GM18517 (cell line): ENCODE measurements around the gene PLPP2.

Source experiments
- ATAC-seq: cut with Tn5 transposase; IDR thresholded peaks from one replicate; pipeline ENCODE4 v1.9.1; 2021; ENCODE audit warnings: mild to moderate bottlenecking, moderate library complexity; ENCODE audit not compliant: unreplicated experiment

The PLPP2 gene

DNA sequence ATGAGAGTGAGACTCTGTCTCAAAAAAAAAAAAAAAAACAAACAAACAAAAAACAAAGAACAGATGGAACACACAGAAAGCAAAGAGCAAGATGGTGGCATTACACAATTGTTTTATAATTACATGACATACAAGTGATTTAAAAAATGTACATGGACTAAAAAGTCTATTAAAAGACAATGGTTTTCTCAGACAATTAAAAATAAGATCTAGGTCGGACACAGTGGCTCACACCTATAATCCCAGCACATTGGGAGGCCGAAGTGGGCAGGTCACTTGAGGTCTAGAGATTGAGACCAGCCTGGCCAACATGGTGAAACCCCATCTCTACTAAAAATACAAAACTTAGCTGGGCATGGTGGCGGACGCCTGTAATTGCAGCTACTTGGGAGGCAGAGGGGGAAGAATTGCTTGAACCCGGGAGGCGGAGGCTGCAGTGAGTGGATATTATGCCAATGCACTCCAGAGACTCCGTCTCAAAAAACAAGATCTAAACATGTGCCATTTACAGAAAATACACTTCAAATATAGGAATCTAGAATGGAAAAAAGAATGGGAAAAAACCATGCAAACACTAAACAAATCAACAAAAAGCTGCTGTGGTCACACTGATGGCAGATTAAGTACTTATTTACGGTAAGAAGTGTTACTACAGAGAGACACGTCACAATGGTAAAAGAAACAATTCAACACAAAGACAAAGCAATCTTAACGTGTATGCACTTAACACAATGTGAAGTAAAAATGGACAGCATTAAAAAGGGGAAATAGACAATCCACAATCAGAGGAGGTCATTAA, 26.7 kb upstream of the PLPP2 start:
- no peak for ATAC-seq

DNA sequence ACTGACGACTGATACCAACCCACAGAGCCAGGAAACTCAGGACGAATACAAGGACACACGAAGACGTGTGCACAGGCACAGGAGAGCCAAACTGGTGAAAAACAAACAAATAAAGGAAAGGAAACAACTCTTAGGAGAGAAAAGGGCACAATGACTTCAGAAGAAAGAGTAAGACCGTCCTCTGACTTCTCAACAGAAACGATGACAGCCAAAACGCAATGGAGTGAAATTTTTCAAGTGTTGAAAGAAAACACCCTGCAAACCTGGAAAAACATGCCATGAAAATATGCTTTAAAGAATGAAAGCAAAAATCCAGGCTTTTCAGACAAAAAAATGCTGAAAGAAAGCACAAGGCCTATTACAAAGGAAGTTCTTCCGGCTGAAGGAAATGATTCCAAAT, 24.6 kb upstream of the PLPP2 start:
- ATAC-seq, result no peak

DNA sequence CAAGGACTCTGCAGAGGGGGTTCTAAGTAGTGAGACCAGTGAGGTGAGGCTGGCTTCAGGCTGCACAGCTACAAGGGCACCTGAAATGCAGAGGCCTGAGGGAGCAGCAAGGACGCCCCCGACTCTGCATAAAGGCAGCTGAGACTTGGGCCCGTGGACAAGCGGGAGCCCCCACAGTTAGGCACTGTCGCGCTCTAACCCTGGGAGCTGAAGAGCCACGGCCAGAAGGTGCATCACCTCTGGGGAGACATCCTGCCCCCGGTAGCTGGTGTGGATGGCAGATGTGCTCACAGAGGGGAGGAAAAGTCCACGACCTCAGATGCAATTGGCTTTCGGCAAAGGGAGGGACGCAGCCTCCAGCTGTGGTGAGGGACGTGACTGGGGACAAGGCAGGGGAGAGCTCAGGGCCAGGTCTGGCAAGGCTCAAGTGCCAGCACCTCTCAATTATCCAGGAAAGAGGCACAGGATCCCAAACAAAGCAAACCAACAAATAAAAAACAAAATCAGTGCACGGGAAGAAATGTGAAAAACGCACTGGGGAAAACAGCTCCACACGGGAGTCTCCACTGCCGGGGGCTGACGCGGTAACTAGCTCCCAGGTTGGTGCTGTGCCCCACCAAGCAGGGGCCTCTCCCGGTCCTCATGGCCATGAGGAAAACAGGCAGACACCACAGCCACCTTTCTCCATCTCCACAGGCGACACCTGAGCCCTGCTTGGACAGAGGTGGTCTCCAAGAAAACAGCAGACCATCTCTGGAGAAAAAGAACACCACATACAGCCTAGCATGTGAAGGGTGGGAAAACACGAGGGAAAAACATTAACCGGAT, 23.0 kb upstream of the PLPP2 start:
- ATAC-seq, result no peak

DNA sequence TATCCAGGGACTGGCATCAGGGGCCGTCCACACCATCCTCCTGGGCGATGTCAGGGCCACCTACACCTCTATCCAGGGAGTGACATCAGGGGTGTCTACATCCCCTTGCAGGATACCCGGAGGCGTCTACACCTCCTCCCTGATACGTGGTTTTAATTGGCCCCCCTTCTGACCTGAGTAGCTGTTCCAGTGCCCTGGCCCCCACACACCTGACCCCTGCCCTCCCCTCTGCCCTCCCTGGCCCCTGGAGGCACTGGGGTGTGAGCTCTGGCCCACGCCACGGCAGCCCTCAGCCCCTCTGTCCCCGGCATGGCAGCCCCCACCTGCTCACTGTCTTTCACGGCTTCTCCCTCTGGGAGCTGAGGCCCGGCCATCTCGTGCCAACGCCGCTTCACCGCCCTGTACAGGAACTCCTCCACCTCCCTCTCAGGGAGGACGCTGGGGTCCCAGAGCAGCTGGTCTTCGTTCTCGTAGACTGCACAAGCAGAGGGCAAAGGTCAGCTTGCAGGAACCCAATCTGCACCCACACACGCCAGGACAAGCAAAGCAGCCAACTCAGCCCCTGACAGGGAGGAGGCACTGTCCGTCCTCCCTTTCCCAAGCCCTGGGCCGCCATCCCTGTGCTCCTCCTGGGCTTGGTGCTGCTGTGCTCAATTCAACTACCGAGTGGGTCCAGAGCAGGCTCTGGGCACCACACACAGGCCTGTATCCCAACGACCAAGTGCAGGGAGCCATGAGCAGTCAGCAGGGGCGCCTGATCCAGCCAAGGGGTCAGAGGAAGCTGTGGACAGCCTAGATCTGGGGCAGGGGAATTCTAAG, 22.2 kb upstream of the PLPP2 start:
- ATAC-seq, result no peak

DNA sequence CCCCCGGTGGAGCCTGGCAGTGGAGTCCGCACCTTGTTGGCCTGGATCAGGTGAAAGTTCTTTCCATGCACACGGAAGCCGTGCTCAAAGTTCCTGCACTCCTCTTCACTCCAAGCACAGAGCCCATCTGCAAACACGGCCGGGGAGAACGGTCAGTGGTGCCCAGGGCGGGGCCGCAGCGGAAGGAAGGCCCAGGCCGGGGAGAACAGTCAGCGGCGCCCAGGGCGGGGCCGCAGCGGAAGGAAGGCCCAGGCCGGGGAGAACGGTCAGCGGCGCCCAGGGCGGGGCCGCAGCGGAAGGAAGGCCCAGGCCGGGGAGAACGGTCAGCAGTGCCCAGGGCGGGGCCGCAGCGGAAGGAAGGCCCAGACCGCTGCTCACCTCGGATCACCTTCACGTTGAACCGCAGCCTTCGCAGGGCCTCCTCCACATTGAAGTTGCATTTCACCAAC, 20.6 kb upstream of the PLPP2 start:
- no peak for ATAC-seq

DNA sequence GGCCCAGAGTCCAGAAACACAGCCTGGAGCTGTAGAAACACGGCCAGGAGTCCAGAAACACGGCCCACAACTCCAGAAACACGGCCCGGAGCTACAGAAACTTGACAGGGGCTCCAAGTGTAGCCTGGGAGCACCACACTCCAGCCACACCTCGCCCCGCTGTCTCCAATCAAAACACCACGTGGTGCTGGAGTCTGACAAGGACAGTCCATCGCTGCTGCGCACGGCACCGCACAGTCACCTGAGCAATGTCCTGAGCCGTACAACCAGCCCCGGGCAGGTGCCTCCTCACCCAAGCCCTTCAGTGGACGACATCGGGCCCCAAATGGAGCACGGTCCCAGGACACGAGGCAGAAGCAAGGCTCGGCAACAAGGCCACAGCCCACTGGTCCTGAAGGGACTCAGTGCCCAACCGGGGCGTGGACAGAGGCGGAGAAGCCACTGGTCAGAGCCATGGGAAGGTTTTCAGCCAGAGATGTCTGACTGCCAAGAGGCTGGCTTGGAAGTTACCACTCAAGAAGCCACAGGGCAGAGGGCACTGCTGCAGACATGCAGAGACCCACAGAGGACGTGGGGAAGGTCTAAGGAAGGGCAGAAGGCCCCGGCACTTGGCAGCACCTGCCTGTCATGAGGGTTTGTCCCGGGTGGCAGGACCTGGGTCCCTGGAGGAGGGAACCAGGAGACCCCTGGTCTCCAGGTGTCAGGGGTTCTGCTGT, 19.7 kb upstream of the PLPP2 start:
- ATAC-seq, result no peak

DNA sequence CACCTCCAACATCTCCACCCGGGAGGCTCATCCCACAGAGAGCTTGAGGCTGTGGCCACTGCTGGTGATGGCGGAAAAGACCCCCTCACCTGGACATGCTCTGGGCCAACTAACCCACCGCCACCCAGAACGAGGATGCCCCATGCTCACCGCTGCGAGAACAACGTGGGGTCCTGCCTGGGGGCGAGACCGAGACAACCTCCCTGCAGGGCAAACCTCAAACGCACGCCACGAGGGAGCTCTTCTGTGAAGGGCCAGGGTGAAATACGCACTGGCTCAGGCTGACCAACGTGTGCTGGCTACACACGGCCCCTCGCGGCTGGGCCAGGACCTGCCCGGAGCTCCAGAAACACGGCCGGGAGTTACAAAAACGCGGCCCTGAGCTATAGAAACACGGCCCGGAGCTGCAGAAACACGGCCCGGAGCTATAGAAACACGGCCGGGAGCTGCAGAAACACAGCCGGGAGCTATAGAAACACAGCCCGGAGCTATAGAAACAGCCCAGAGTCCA, 19.0 kb upstream of the PLPP2 start:
- ATAC-seq, result no peak

DNA sequence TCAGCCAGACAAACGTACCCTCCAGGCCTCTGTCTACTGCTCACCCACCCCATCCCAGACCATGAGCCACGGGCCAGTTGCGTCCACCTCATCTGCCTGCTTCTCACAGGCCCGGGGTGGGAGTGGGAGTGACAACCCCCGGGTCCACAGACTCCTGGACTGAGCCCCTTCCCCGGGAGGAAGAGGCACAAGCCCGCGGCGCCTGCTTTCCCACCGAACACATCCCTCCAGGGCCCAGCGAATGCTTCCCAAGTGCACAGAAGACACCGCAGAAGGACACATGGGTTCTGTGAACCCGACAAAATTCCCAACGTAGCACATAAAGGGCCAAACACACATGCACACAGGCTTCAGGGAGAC, 18.0 kb upstream of the PLPP2 start:
- no peak for ATAC-seq

DNA sequence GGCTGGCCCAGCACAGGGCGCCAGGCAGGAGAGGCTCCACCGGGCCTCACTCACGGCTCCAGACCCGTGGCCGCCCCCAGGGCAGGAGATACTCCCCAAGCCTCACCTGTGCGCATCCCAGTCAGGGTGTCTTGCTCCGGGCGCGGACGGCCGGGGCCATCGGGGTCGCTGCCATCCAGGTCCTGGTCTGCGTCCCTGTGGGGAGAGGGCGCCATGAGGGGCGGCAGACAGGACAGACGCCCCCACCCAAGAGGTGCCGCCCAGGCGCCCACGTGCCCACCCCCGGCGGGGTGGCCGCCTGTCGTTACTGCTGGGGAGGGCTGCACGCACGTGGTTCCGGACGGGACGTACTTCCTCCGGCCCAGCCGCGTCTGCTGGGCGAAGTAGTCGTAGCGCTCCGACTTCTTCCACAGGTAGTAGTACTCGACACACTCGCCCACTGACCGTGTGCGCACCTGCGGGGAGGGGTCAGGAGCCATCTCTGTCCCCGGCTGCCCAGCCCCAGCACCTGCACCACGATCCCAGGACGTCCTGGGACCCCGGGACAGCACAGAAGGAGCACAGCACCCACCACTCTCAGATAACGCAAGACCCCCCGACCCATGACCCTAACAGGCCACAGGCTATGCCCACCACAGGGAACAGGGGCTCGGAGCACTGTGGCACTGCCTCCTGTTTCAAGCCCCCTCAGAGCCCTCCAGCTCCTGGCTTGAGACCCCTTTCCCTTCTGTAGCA, 17.4 kb upstream of the PLPP2 start:
- no peak for ATAC-seq

DNA sequence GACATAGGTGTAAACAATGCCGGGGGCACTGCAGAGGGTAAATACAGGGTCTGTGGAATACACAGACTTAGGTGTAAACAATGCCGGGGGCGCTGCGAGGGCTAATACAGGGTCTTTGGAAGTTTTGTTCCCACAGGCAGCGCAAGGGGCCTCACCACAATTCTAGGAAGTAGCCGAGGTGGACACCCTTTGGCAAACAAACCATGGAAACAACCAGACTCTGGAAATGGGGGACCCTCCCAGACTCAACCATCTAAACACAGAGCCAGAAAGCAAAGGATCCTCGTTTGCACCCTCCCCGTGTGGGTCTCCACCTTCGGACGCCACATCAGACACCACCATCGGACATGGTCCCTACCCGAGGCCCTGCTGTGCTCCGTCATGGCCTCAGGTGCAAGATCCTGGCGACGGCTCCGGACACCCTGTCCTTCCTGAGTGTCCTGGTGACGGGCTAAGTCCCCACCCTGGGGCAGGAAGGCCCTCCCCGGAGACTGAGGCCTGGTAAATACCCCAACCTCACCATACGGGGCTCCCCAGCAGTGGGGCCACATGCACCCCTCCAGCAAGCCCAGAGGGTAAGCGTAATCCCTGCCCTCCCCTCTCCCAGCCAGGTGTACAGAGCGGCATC, 16.7 kb upstream of the PLPP2 start:
- no peak for ATAC-seq

DNA sequence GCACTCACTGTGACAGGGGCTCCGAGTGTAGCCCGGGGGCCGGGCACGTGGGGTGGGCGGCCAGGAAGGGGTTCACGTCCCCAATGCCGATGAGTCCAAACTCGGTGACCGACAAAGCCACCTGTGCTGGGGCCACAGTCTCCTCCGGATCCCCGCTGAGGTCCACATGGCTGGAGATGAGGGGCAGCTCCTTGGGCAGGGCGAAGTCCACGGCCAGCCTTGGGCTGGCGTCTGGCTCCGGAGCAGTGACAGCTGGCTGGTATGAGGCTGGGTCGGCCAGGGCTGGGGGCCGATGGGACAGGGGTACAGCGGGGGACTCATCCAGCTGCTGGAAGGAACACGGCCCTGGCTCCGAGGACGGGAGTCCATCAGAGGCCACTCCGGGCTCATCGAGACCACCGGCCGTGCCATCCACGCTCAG, 15.9 kb upstream of the PLPP2 start:
- no peak for ATAC-seq

DNA sequence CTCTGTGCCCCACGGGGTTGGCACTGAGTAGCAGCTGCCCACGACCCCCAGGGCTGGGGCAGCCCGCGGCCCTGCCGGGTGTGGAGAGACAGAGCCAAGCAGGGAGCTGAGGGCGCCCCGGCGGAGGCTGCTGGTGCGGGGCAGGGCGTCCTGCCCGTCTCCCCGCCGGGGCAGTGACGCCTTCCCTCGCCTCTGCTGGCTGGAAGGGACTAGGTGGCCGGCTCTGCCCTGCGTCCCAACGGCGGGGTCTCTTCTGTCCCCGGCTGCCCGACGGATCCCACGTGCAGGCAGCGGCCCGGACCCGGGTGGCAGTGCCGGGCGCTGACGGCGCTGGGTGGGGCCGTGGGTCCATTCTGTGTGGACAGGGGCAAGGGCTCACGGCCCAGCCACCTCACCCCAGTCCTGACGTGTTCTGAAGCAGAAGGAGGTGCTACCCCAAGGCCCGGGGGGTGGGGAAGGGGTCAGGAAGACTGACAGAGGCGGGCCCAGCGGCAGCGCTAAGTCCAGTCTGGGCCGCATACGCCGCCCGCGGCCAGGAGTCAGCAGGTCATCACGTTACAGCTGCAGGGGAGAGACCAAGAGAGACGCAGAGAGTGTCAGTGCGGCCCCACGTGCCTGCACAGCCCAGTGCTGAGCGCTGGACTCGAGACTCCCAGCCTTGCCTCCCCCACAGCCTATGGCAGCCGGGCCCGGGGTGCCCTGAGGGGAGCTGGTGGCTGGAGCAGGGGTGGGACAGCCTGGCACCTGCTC, 15.1 kb upstream of the PLPP2 start:
- no peak for ATAC-seq

DNA sequence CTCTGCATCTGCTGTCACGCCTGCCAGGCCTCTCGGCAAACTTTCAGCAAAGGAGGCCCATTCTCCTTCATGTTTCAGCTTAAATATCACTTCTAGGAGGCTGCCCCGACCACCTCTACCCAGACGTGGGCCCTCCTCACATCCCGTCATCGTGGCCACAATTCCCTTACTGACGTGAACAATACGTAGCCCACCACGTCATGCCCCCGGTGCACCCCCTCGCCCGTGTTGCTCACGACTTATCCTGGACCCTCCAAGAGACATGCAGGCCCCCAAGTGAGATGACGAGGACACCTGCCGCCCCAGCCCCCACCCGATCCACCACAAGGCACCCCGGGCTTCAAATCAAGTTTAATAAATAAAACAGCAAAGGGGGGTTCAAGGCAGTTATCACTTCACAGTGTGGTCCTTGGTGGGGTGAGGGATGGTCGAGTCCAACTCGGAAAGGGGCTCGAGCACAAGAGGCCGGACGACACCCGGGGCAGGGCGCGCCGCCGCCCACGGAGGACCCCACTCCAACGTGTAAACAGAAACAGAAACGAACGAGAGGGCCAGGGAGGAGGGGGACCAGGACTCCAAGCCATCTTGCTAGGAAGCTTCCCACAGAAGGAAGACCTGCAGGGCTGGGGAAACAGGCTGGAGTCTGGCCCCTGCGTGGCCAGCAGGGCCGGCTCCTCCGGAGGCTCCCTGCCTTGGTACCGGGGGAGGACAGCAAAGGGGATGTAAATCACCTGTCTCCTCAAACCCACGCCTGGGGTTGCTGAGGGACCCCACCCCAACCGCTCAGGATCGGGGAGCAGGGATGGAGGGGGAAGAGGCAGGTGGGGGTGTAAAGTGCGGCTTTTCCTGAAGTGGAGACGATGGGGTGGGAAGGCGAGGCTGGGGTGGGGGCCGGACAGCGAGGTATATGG, 14.3 kb upstream of the PLPP2 start:
- no peak for ATAC-seq

DNA sequence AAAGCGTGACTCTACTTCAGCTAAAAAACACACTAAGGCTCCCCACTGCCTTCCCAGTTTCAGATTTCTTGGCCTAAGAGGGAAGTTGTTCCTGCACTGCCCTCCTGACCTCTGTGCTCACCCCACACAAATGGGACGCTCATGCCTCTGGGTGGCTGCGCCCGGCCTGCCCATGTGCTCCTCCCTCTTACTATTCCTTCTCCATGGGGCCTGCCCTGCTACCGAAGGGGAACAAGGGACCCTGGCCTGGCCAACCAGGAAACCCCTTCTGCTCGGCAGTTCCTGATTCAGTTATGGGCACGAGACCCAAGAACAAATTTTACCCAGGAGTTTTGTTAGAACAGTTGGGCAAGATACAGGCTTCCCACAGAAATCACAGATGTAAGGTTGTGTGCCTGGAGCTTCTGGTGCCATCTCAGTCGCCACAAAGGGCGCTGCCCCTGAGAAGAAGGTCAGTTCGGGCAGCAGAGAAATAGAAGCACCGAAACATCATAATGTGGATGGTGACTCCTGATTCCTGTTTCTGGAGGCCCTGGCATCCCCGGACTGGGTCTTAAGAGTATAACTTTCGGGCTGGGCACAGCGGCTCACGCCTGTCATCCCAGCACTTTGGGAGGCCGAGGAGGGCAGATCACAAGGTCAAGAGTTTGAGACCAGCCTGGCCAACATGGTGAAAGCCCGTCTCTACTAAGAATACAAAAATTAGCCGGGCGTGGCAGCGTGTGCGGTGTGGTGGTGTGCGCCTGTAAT, 5.4 kb upstream of the PLPP2 start:
- ATAC-seq, result no peak

DNA sequence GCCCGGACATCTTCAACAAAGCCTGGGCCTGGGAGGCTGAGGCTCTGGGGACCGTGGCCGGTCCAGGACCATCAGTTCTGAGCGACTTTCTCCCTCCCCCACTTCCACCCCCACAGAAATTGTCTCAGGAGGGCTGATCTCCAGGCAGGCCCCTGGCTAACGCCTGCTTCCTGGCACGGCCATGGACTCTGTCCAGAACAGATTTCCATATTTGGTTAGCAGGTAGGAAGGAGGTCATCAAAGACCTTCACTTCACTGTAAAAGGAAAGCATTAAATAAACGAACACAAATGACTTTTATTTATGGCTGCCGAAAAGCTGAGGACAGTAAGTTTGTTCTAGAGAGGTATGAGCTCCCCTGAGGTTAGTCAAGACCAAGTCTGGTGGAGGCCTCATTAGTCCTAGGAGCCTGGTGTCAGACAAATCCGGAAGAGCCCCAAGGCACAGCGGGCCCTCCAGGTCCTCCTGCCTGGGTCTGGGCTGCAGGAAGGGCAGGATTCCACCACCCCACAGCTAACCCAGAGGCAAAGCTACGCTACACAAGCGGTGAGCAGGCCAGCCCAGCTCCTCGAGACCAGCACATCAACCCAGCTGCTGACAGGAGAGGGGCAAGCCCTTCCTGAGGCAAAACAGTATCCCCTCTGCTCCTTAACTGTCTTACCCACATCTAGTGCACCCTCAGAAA, 4.6 kb upstream of the PLPP2 start:
- no peak for ATAC-seq

DNA sequence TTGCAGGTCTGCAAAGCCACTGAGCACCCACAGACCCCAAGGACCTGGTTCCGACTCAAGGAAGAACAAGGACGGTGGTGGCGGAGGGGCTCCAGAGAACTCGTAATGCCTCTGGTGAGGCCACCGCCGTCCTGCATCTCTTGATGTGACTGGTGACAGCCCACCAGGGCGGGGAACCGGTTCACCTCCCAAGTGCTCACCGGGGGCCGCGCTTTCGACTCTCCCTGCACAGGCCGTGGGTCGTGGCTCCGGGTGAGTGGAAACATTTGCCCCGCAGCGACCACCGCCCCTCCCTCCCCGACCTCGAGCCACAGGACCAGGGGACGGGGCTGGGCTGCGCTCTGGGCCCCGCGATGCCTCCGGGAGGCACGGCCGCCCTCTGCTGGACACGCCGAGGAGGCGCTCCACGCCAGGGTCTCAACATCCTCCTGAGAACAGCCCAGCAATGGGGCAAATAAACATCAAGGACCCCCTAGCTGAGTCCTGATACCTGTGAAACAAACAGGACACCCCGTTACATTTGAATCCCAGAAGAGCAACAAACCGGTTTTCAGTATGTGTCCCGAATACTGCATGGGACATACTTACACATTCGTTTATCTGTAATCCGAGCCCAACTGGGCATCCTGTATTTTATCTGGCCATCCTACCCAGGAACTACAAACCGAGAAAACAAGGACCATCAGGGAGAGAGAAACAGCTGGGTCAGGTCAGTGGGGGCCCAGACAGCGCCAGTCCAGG, 3.9 kb upstream of the PLPP2 start:
- ATAC-seq, result no peak
